MCF 10A (cell line): ENCODE results near the gene PDE7B. TPM values are rescaled to one million over a fixed set of nuclear protein-coding genes. Genes with fewer than 3 reads are reported as not detected.

ENCODE experiments used
- Bru-seq: library from RNA; stranded (reverse); fragments of 400-500 nt; gene quantifications from one replicate; lab custom pipeline; 2021; lab: Mats Ljungman, UMichigan
- BruChase-seq, 2 experiments: library from RNA; stranded (reverse); fragments of 400-500 nt; gene quantifications; one replicate each; lab custom pipeline; 2021; lab: Mats Ljungman, UMichigan
- BruUV-seq: library from RNA; stranded (reverse); fragments of 400-500 nt; replicated peaks from 2 replicates; lab custom pipeline; 2021; lab: Mats Ljungman, UMichigan
- CTCF ChIA-PET: fragments of 300-600 bp; sonication (Branson Sonifier 250); formaldehyde crosslinking; extraction: SDS; loops from one replicate; lab custom pipeline; 2021; ENCODE audit warnings: antibody characterized with exemption, inconsistent platforms; lab: Yijun Ruan, JAX
- POLR2A ChIA-PET: fragments of 300-600, 350-650 bp; sonication (Branson Sonifier 250); formaldehyde crosslinking; extraction: SDS; loops from one replicate; lab custom pipeline; 2020; ENCODE audit warnings: antibody characterized with exemption, inconsistent platforms; lab: Yijun Ruan, JAX
- DNase-seq: peaks from one replicate; pipeline ENCODE4 v3.0.0-alpha.2; 2018; ENCODE audit not compliant: unreplicated experiment
- H3K27ac Mint-ChIP-seq: one replicate; pipeline ENCODE4 v1.8.0; 2022; ENCODE audit warnings: mild to moderate bottlenecking, low read depth, mixed read lengths; ENCODE audit not compliant: unreplicated experiment
- H3K27me3 Mint-ChIP-seq: one replicate; pipeline ENCODE4 v1.8.0; 2022; ENCODE audit warnings: mixed read lengths; ENCODE audit not compliant: insufficient read depth, unreplicated experiment
- H3K36me3 Mint-ChIP-seq: one replicate; pipeline ENCODE4 v1.8.0; 2022; ENCODE audit warnings: mild to moderate bottlenecking, moderate library complexity, mixed read lengths; ENCODE audit not compliant: insufficient read depth, unreplicated experiment
- H3K4me1 Mint-ChIP-seq: one replicate; pipeline ENCODE4 v1.8.0; 2022; ENCODE audit warnings: mixed read lengths; ENCODE audit not compliant: insufficient read depth, unreplicated experiment
- H3K4me3 Mint-ChIP-seq: one replicate; pipeline ENCODE4 v1.8.0; 2022; ENCODE audit warnings: mild to moderate bottlenecking, moderate library complexity, mixed read lengths; ENCODE audit not compliant: unreplicated experiment
- H3K9me3 Mint-ChIP-seq: one replicate; pipeline ENCODE4 v1.8.0; 2022; ENCODE audit warnings: mixed read lengths; ENCODE audit not compliant: unreplicated experiment
- intact Hi-C: fragments of 100-400 bp; cut with micrococcal nuclease; formaldehyde crosslinking; loops from 2 replicates; pipeline ENCODE4 v1.14.1; 2022
- long read RNA-seq: library from polyadenylated mRNA; stranded (forward); transcript quantifications from one replicate; pipeline ENCODE4 v2.0.0, GENCODE V29; 2022
- total RNA-seq: library from RNA; stranded (reverse); gene quantifications from 2 replicates; pipeline ENCODE4 v1.2.3, GENCODE V29; 2022
- TF ChIP-seq, protein P1 (sequence below): fragments of 200-600 bp; IDR thresholded peaks from one replicate; pipeline ENCODE4 v1.8.0; 2022; ENCODE audit warnings: antibody characterized with exemption, mild to moderate bottlenecking; ENCODE audit not compliant: unreplicated experiment

PDE7B gene
- total RNA-seq: 0.42 and 1.4 TPM in 2 replicates
- percentile 38 among the genes with signal in this experiment for Bru-seq, nascent RNA
- BruChase-seq, experiment 1, labeled RNA remaining after a 6-hour chase: percentile 30 among the genes with signal in this experiment
- BruChase-seq, experiment 2, labeled RNA remaining after a 2-hour chase: percentile 34 among the genes with signal in this experiment
- long read RNA-seq, full-length matches to known transcripts: 1 of 2 reads
- long read RNA-seq, partial matches to known transcripts: 0 of 2 reads
- long read RNA-seq, other reads (novel, unspliced or antisense): 1 of 2 reads

GRCh38 chr6:135851442-135852271 is at the start of gene PDE7B:
Gene PDE7B (plus strand): TSS chr6:135851701.
- no peaks in the 10 kb centered on the region for H3K27me3 Mint-ChIP-seq
- peak within 1 kb of the TSS; percentile 75 for H3K4me3 Mint-ChIP-seq
- TF ChIP-seq, protein P1, sequence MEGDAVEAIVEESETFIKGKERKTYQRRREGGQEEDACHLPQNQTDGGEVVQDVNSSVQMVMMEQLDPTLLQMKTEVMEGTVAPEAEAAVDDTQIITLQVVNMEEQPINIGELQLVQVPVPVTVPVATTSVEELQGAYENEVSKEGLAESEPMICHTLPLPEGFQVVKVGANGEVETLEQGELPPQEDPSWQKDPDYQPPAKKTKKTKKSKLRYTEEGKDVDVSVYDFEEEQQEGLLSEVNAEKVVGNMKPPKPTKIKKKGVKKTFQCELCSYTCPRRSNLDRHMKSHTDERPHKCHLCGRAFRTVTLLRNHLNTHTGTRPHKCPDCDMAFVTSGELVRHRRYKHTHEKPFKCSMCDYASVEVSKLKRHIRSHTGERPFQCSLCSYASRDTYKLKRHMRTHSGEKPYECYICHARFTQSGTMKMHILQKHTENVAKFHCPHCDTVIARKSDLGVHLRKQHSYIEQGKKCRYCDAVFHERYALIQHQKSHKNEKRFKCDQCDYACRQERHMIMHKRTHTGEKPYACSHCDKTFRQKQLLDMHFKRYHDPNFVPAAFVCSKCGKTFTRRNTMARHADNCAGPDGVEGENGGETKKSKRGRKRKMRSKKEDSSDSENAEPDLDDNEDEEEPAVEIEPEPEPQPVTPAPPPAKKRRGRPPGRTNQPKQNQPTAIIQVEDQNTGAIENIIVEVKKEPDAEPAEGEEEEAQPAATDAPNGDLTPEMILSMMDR: no peak
- H3K36me3 Mint-ChIP-seq: no peaks in the 10 kb centered on the region
- intact Hi-C loops: loop anchor here (5.0 kb wide), 2 partner anchors 51 to 314 kb away; no protein-coding TSS in a partner anchor
- peak; percentile 95 for DNase-seq
- ChIA-PET CTCF (interaction anchor here (0.7 to 2.2 kb wide), 7 partner anchors 23 to 348 kb away, joined by 3 to 8 read pairs (median 3); no protein-coding TSS in a partner anchor), POLR2A (interaction anchor here (0.6 to 4.5 kb wide), 21 partner anchors 11 to 438 kb away, joined by 3 to 28 read pairs (median 3); partner anchors contain the start of genes AHI1 and BCLAF1)
- peak within 1 kb of the TSS; percentile 90 for H3K27ac Mint-ChIP-seq
- H3K9me3 Mint-ChIP-seq: no peaks in the 10 kb centered on the region
- peaks cover 15% of the 10 kb centered on the region for H3K4me1 Mint-ChIP-seq
- TSS peak; percentile 75 for BruUV-seq

DNA sequence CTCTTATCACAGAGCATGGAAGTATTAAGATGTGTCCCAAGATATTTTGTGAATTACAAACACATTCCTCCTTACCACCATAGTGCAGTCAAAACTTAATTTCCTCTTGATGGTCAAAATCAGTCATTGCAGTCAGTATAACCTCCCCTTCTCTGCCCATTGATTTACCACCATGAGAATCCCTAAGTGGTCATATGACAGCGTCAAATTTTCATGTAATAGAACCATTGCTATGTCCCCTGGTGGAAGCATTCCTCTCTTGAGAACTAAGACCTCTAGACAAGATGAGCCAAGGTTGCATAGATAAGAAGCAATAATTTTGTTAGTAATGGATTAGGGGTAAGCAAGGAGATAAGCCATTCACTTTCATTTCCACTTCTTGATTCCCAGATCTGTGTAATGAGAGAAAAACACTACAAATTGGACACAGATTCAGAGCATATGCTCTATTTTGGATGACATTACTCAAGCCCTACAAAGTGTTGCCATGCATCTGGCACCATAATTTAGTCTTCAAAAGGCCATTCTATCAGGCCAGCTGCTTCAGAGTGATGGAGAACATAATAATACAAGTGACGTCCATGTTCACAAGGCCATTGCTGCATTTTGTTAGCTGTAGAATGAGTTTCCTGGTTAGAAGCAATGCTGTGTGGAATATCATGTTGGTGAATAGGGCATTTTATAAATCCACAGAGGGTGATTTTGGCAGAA is 49.6 kb upstream of the PDE7B start:
- intact Hi-C loops: no loop called here
- H3K4me3 Mint-ChIP-seq: no peak overlapping the region
- ChIA-PET POLR2A (no interaction called here), CTCF (interaction anchor here (0.6 to 0.7 kb wide), 2 partner anchors 30 to 80 kb away, joined by 3 read pairs; no protein-coding TSS in a partner anchor)
- no peaks in the 10 kb centered on the region for H3K27me3 Mint-ChIP-seq
- no peak for DNase-seq
- no peak overlapping the region for H3K27ac Mint-ChIP-seq
- H3K36me3 Mint-ChIP-seq: no peaks in the 10 kb centered on the region
- BruUV-seq: no TSS peak
- no peaks in the 10 kb centered on the region for H3K9me3 Mint-ChIP-seq
- TF ChIP-seq, protein P1: no peak
- H3K4me1 Mint-ChIP-seq: no peaks in the 10 kb centered on the region

- CTCF ChIA-PET: no interaction called here
- POLR2A ChIA-PET: no interaction called here
- H3K27me3 Mint-ChIP-seq: no peaks in the 10 kb centered on the region
- DNase-seq: no peak
- H3K4me3 Mint-ChIP-seq: no peak overlapping the region
- H3K36me3 Mint-ChIP-seq: no peaks in the 10 kb centered on the region
- intact Hi-C loops: no loop called here
- H3K9me3 Mint-ChIP-seq: no peaks in the 10 kb centered on the region
- BruUV-seq: no TSS peak
- H3K27ac Mint-ChIP-seq: no peak overlapping the region
- peaks cover 9% of the 10 kb centered on the region for H3K4me1 Mint-ChIP-seq
- TF ChIP-seq, protein P1: no peak
These were observed 41.0 kb upstream of the PDE7B start for GRCh38 chr6:135810486-135810885.
